Nephron (organoid): ENCODE results near the gene CNST.

Experiments
- H3K27ac Mint-ChIP-seq, 3 experiments: 2 replicates each; pipeline ENCODE4 v1.8.0; 2020; ENCODE audit warnings: mixed read lengths in 3 of 3, mild to moderate bottlenecking in 2 of 3, moderate library complexity in 1 of 3
- H3K27me3 Mint-ChIP-seq: 2 replicates; pipeline ENCODE4 v1.8.0; 2021; ENCODE audit warnings: low read depth, mild to moderate bottlenecking, moderate library complexity, mixed read lengths
- H3K36me3 Mint-ChIP-seq: 2 replicates; pipeline ENCODE4 v1.8.0; 2020; ENCODE audit warnings: low read depth, mixed read lengths
- H3K4me1 Mint-ChIP-seq: 2 replicates; pipeline ENCODE4 v1.8.0; 2020; ENCODE audit warnings: mixed read lengths
- H3K4me3 Mint-ChIP-seq, 3 experiments: 2 replicates each; pipeline ENCODE4 v1.8.0; 2020; ENCODE audit warnings: mild to moderate bottlenecking in 3 of 3, mixed read lengths in 3 of 3, moderate library complexity in 2 of 3
- H3K9me3 Mint-ChIP-seq: 2 replicates; pipeline ENCODE4 v1.8.0; 2020; ENCODE audit warnings: mixed read lengths
- TF ChIP-seq, protein P1 (sequence below), 3 experiments: fragments of 200-600 bp; sonication (generic); IDR thresholded peaks; one replicate each; pipeline ENCODE4 v1.5.0; 2021; ENCODE audit warnings: antibody characterized with exemption in 3 of 3; ENCODE audit not compliant: unreplicated experiment in 3 of 3

The CNST gene

DNA sequence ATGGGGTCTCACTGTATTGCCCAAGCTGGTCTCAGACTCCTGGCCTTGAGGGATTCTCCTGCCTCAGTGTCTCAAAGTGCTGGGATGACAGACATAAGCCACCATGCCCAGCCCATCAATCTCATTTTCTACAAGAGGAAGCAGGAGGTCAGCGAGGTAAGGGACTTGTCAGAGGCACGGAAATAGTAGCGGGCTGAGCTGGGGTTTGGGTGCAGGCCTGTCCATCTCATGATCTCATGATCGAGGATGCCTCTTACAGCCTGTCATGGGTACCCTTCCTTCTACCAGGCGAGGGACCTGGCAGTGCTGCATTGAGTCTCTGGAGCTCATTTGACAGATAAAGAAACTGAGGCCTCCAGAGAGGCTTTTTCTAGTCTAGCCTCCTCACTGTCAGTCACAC lies 129.4 kb downstream of the CNST start:
- no peak overlapping the region for H3K27ac Mint-ChIP-seq
- peaks cover 4% of the 10 kb centered on the region for H3K27me3 Mint-ChIP-seq
- H3K9me3 Mint-ChIP-seq = peaks cover 17% of the 10 kb centered on the region
- peaks cover 13% of the 10 kb centered on the region for H3K4me1 Mint-ChIP-seq
- peaks cover 5% of the 10 kb centered on the region for H3K36me3 Mint-ChIP-seq
- TF ChIP-seq, protein P1, sequence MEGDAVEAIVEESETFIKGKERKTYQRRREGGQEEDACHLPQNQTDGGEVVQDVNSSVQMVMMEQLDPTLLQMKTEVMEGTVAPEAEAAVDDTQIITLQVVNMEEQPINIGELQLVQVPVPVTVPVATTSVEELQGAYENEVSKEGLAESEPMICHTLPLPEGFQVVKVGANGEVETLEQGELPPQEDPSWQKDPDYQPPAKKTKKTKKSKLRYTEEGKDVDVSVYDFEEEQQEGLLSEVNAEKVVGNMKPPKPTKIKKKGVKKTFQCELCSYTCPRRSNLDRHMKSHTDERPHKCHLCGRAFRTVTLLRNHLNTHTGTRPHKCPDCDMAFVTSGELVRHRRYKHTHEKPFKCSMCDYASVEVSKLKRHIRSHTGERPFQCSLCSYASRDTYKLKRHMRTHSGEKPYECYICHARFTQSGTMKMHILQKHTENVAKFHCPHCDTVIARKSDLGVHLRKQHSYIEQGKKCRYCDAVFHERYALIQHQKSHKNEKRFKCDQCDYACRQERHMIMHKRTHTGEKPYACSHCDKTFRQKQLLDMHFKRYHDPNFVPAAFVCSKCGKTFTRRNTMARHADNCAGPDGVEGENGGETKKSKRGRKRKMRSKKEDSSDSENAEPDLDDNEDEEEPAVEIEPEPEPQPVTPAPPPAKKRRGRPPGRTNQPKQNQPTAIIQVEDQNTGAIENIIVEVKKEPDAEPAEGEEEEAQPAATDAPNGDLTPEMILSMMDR (IDR thresholded peaks at IDR 0.05; ENCODE audit: unreplicated experiment in 3 of 3) = no peak
- H3K4me3 Mint-ChIP-seq = no peak overlapping the region

DNA sequence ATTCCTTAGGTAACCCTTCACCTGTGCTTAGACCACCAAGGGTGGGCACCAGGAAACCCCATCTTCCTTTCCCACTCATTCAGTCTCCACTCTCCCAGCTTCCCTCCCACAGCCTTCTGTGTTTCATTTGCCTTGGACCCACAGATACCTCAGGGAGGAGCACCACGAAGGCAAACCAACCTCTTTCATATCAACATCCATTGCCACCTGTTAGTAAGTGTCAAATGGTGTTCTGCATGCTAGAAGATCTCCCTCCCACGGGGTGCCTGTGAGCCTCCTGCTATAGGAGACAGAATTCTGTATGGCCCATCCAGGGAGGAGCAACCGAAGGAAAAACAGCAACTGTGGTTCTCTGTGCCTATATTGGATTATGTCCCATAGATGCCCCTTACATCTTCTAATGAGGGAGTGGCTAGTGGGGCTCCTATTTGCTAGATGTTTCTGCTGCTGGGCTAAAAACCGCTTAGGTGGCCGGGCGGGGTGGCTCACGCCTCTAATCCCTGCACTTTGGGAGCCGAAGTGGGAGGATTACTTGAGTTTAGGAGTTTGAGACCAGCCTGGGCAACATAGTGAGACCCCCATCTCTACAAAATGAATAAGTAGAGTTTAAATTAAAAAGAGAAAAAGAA lies 132.3 kb downstream of the CNST start:
- peaks cover 4% of the 10 kb centered on the region for H3K27me3 Mint-ChIP-seq
- peaks cover 10% of the 10 kb centered on the region for H3K9me3 Mint-ChIP-seq
- H3K4me3 Mint-ChIP-seq = peak overlapping the region; percentile 64 to 72 (median 71)
- peak overlapping the region in 2 of 3 experiments; percentile 38 to 39 for H3K27ac Mint-ChIP-seq
- TF ChIP-seq, protein P1 (IDR thresholded peaks at IDR 0.05; ENCODE audit: unreplicated experiment in 3 of 3) = no peak
- peaks cover 13% of the 10 kb centered on the region for H3K4me1 Mint-ChIP-seq
- H3K36me3 Mint-ChIP-seq = peaks cover 5% of the 10 kb centered on the region

DNA sequence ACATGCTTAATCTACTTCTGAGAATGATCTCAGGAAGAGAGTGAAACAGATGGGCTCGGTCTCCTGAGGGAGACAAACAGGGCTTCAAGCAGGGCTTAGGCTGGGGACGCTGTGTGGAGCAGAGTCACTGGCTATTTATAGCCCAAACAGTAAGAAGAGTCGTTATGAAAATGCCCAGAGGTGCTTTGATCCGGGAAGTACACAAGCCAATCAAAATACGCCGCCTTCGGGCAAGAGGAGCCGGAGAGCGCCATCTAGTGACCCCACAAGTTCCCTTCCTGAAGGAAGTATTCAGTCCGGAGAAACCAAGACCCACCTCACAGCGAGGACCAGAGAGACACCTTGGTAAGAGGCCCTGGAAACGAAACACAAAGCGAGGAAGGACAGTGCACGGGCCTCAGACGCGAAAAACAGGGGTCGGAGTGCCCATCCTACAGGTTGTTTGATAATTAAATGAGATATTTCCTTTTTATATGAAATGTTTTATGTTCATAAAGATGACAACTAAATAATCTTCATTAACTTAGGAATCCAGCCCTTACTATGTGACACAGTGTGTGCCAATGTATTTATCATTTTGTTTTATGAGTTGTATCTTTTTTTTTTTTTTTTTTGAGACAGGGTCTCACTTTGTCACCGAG lies 133.0 kb downstream of the CNST start:
- peaks cover 13% of the 10 kb centered on the region for H3K4me1 Mint-ChIP-seq
- peaks cover 4% of the 10 kb centered on the region for H3K27me3 Mint-ChIP-seq
- TF ChIP-seq, protein P1 (IDR thresholded peaks at IDR 0.05; ENCODE audit: unreplicated experiment in 3 of 3) = peak; percentile 86 to 91 (median 90)
- H3K27ac Mint-ChIP-seq = peak overlapping the region in 1 of 3 experiments; percentile 3
- peak overlapping the region; percentile 64 to 72 (median 71) for H3K4me3 Mint-ChIP-seq
- H3K9me3 Mint-ChIP-seq = peaks cover 10% of the 10 kb centered on the region
- H3K36me3 Mint-ChIP-seq = peaks cover 5% of the 10 kb centered on the region

DNA sequence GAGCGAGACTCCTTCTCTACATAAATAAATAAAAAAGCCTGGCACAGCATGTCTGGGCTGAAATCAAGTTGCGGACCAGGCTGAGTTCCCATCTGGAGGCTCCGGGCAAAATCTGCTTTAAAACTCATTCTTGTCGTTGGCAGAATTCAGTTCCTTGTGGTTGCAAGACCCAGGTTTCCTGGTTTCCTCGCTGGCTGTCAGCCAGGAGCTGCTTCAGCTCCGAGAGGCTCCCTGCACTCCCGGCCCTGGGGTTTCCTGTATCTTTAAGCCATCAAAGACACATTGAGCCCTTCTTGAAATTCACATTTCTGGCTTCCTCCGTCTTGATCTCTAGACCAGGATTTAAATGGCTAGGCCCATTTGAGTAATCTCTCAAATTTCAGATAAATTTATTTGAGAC lies 137.3 kb downstream of the CNST start:
- H3K9me3 Mint-ChIP-seq = no peaks in the 10 kb centered on the region
- H3K4me3 Mint-ChIP-seq = no peak overlapping the region
- no peaks in the 10 kb centered on the region for H3K36me3 Mint-ChIP-seq
- TF ChIP-seq, protein P1 (IDR thresholded peaks at IDR 0.05; ENCODE audit: unreplicated experiment in 3 of 3) = no peak
- H3K27ac Mint-ChIP-seq = no peak overlapping the region
- H3K27me3 Mint-ChIP-seq = peaks cover 5% of the 10 kb centered on the region
- H3K4me1 Mint-ChIP-seq = peaks cover 6% of the 10 kb centered on the region

DNA sequence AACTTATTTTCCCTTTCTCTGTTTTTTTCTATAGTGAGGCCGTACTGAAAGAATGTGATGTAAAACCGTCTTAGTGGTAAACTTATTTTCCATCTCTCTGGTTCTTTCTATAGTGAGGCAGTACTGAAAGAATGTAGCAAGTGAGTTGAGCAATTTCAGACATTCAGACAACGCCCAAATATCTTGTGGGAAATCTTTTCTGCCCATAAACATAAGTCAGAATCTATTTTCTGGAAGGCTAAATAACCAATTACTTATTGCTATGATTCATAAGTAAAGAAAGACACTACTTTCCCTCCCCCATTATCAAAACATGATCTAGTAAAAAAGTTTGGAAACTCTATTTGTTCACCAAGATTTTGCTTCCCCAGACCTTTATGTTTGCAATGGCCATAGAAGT lies 139.1 kb downstream of the CNST start:
- no peak overlapping the region for H3K4me3 Mint-ChIP-seq
- H3K9me3 Mint-ChIP-seq = peaks cover 5% of the 10 kb centered on the region
- H3K36me3 Mint-ChIP-seq = no peaks in the 10 kb centered on the region
- no peak overlapping the region for H3K27ac Mint-ChIP-seq
- peaks cover 7% of the 10 kb centered on the region for H3K27me3 Mint-ChIP-seq
- TF ChIP-seq, protein P1 (IDR thresholded peaks at IDR 0.05; ENCODE audit: unreplicated experiment in 3 of 3) = no peak
- H3K4me1 Mint-ChIP-seq = no peaks in the 10 kb centered on the region

DNA sequence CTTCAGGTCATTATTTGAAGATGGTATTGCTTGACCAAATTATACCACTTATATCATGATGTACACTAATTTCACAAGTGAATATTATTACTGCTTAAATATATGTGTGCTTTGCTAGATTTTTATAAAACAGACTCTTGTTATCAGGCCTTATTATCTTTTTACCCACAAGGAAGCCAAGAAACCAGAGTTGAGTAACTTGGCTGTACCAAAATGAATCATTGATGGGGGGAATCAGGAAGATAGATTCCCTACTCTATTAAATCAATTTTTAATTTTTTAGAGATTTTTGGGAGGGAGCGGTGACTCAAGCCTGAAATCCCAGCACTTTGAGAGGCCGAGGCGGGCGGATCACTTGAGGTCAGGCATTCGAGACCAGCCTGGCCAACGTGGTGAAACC lies 141.9 kb downstream of the CNST start:
- Mint-ChIP-seq H3K27me3 (peaks cover 12% of the 10 kb centered on the region), H3K9me3 (peaks cover 18% of the 10 kb centered on the region), H3K4me3 (no peak overlapping the region), H3K4me1 (no peaks in the 10 kb centered on the region), H3K27ac (no peak overlapping the region), H3K36me3 (no peaks in the 10 kb centered on the region)
- TF ChIP-seq, protein P1 (IDR thresholded peaks at IDR 0.05; ENCODE audit: unreplicated experiment in 3 of 3) = no peak
